Measurements from ENCODE around the gene ANKH. TPM values are rescaled to one million over a fixed set of nuclear protein-coding genes. Genes with fewer than 3 reads are reported as not detected.

The ANKH gene
- total RNA-seq, 1 experiment from 2014 or later = 65.2 TPM

- Histone ChIP-seq H3K36me3 (ENCODE audit: control insufficient read depth in 1 of 2, insufficient read depth in 2 of 2, low read length in 2 of 2) (no peaks in the 10 kb centered on the region; a peak in 1 of 4 replicates), H3K4me3 (replicated peaks in 1 of 2; ENCODE audit: low read depth in 1 of 2, low read length in 2 of 2) (no peak overlapping the region), H3K4me1 (ENCODE audit: control insufficient read depth in 1 of 2, insufficient read depth in 2 of 2, low read length in 2 of 2) (no peaks in the 10 kb centered on the region), H3K4me2 (ENCODE audit: low read length) (no peak overlapping the region), H3K9ac (ENCODE audit: low read length) (no peak overlapping the region), H3K9me2 (ENCODE audit: insufficient read depth) (no peaks in the 10 kb centered on the region), H3K27ac (ENCODE audit: low read depth, low read length) (no peak overlapping the region), H3K79me2 (ENCODE audit: insufficient read depth, low read length) (no peaks in the 10 kb centered on the region), H3K9me3 (ENCODE audit: control insufficient read depth in 1 of 2, insufficient read depth in 1 of 2, low read depth in 1 of 2, low read length in 2 of 2) (no peaks in the 10 kb centered on the region), H4K20me1 (ENCODE audit: insufficient read depth) (no peaks in the 10 kb centered on the region), H3K27me3 (ENCODE audit: insufficient read depth, low read length) (no peaks in the 10 kb centered on the region), H2AFZ (ENCODE audit: low read depth, low read length, poor library complexity, severe bottlenecking) (no peak overlapping the region)
- TF ChIP-seq JUND (IDR thresholded peaks at IDR 0.05) = no peak
- TF ChIP-seq POLR2AphosphoS5 (IDR thresholded peaks at IDR 0.05; ENCODE audit: low read depth, low read length) = no peak
- TF ChIP-seq EZH2phosphoT487 (IDR thresholded peaks at IDR 0.05; ENCODE audit: borderline replicate concordance) = no peak
- TF ChIP-seq TCF7L2 (IDR thresholded peaks at IDR 0.05; ENCODE audit: borderline replicate concordance, extremely low read depth, insufficient read depth, insufficient read length) = no peak
- no peak for TF ChIP-seq SP1 (IDR thresholded peaks at IDR 0.05; ENCODE audit: low read depth)
- TF ChIP-seq YY1 (IDR thresholded peaks at IDR 0.05; ENCODE audit: extremely low read depth, insufficient replicate concordance, low read depth, low read length) = no peak
- no peak for TF ChIP-seq CTCF (IDR thresholded peaks at IDR 0.05 in 2 of 3, conservative IDR thresholded peaks at IDR 0.05 in 1 of 3; ENCODE audit: borderline replicate concordance in 1 of 3, insufficient read depth in 1 of 3, low read depth in 2 of 3, low read length in 2 of 3)
- no peak for TF ChIP-seq ZFX (IDR thresholded peaks at IDR 0.05)
- no peak for TF ChIP-seq RAD21 (IDR thresholded peaks at IDR 0.05; ENCODE audit: low read depth)
- no peak for TF ChIP-seq SIN3A (IDR thresholded peaks at IDR 0.05; ENCODE audit: low read depth)
- no peak for TF ChIP-seq CEBPB (IDR thresholded peaks at IDR 0.05; ENCODE audit: low read depth)
- no peak for TF ChIP-seq CBX3 (IDR thresholded peaks at IDR 0.05; ENCODE audit: low read depth)
- ChIA-PET RAD21 (ENCODE audit: low non-redundant PET in 1 of 2, low total read pairs in 2 of 2, uncharacterized antibody in 2 of 2, unreplicated experiment in 2 of 2) (no interaction called here), POLR2A (interaction anchor here (0.6 kb wide), 1 partner anchor 11 kb away, joined by 3 read pairs; no protein-coding TSS in a partner anchor), CTCF (no interaction called here)
- intact Hi-C loops (cut with micrococcal nuclease) = no loop called here
- DNase-seq (ENCODE audit: low read depth, low spot score) (no peak), ATAC-seq (no peak)
- no TSS peak for BruUV-seq (replicated peaks)
These were observed 125.8 kb downstream of the ANKH start for GRCh38 chr5:14745753-14746152.
